NCI-H1417 treated with DMSO at 0.1 percent for 48 hours (cell line): Measurements from ENCODE around the gene ZIC4.

Source experiments
- DNase-seq: peaks from one replicate; lab custom pipeline; 2025; lab: John Stamatoyannopoulos, UW

The ZIC4 gene

GRCh38 chr3:147370349-147370748 is 36.0 kb downstream of the ZIC4 start:
- no peak for DNase-seq

- no peak for DNase-seq
Observed at GRCh38 chr3:147369661-147370123, 36.7 kb downstream of the ZIC4 start.

DNA sequence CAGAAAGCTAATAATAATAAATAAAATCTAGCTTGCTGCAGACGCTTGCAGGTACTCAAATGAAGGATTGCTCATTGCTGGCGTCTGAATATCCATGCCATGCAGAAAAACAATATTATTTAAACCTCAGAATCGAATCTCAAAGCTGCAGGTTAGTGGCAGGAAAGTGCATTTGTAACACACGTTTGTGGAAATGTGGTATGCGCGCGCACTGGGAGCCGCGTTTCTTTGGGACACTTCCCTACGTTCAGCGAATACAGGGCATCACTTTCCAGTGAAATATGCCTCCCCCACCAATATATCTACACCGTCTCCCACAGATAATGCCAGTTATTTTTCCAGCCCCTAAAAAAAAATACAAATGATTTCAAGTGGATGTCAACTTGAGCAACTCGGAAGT is 37.1 kb downstream of the ZIC4 start:
- no peak for DNase-seq

DNA sequence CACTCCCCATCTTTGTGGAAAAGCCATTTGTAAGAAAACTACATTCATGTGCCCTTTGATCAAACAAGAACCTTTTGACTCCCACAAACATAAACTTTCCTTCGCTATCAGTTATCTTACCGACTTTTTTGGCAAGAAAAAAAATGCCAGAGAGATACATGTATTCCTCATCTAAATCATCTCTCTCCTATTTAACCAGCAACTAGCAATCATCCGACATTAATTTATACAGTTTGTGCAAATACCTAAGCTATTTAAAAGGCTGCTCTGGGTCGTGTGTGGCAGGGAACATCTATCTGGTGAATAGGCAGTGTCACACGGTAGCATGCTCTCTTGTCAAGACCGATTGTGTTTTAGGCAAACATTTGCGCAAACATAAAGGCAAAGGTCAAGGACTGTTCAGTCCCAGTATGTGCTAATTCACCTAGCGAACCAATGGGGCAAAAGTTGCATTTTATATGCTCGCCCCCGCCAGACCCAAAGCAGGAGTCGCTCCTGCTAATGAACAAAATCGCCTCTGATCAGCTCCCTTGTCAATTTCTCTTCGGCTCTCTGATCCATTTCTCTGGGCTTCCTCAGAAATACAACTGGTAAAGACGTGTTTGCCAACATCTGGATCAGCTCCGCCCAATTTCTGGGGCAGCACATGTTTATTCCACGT is 37.7 kb downstream of the ZIC4 start:
- no peak for DNase-seq

DNA sequence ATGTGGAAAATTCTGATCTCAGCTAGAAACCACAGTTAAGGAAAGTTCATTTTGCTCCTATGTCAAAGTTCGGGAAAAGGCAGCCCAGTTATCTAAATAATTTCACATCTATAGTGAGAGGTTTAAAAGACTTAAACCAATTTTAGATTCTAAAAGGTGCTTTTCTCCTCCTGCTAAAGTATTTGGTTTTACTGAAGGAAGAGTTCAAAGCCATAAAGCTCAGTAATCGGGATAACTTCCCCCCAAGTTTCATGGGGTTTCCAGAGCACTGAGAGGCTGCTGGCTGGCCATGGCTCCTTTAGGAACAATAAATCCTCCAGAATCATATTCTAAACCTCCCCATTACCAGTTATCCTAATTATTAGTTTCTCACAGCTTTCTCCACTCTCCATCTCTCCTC is 38.2 kb downstream of the ZIC4 start:
- DNase-seq, result no peak

DNA sequence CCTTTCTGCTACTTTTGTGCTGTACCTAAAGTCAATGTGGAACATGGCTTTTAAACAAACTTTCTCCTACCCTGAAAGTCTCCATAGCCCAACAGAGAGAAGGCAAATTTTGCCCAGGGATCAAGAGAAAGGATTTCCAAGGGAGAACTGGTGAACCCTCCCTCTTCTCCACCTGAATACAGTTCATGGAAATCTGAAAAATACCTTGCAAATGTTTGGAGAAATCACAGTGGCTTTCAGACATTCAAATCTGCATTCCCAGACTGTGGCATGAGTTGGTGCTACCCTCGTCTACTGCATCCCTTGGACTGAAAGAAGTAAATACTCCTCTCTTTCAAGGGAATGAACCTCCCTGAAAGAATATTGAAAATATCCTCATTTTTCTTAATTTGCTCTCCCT is 38.7 kb downstream of the ZIC4 start:
- DNase-seq, result no peak

- no peak for DNase-seq
Observed at GRCh38 chr3:147365196-147366115, 40.9 kb downstream of the ZIC4 start.

GRCh38 chr3:147364771-147365170 is 41.6 kb downstream of the ZIC4 start:
- DNase-seq, result no peak

DNA sequence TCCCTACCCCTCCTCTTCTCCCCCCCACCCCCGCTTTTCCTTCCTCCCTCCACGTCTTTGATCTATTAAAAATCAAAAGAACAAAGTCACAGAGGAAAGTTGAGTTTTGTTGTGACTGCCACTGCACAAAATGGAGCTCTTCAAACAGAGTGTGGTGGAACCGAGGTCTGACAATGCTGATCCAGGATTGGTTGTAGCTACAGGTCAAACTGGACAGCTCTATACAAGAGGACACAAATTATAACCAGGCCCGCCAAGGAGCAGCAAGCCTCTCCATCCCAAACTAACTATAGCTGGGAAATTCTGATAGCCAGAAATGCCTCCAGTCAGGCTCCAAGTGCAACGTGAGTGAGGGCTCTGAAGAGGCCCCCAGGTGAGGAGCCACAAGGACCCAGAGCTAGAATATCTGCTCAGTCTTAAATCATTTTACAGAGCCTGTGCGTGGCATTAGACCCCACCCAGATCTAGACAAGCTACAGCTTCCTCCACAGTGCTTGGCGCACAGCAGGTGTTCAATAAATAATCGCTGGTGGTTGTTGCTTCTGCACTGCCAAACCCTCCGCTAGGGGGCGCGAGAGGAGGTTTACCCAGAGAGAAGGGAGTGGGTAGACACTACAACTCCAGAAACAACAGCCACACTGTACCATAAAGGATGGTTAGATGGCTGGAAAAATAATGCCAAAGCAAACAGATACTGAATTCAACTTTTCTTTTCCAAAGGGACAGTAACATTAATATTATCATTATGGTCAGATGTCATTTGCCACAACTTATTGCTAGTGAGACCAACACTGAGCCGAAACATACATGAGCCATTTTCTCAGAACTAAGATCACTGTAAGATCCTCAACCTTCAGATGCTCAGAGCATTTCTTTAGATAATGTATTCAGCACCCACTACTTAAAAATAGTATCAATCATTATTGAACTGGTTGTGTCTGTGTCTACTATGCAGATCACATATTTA is 44.6 kb downstream of the ZIC4 start:
- no peak for DNase-seq

DNA sequence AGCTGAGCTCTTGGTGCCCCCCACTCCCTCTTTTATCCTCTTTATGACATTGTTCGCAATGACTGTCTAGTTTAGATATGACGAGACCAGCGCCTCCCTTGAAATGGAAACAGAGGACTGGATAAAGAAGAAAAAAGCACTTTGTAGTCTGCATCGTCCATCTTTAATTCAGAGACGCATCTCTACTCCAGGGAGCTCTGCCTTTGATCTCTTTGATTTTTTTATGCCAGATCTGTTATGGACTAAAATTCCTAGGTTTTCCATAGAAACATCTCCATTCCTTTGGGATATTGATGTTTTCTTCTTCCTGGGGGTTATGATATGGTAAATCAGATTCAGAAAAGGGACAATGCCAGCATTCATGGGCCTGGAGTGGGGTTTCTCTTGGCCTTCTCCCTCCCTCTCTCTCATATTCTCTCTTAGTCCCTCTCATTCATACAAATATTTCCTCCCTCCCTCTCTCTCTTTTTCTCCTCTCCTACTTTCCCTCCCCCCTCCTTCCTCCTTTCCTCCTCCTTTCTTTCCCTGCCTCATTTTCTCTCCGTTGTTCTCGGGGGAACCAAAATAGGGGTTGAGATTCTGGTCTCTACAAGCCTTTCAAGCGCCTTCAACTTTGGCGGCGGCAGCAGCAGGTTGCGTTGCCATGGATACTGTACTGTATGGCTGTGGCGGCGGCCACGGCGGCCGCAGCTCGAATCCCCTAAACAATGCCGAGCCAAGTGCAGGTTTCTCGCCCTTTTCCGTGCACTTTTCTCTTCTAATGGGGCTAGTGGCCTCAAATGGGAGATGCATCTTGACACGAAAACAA is 45.5 kb downstream of the ZIC4 start:
- DNase-seq, result peak; percentile 31

DNA sequence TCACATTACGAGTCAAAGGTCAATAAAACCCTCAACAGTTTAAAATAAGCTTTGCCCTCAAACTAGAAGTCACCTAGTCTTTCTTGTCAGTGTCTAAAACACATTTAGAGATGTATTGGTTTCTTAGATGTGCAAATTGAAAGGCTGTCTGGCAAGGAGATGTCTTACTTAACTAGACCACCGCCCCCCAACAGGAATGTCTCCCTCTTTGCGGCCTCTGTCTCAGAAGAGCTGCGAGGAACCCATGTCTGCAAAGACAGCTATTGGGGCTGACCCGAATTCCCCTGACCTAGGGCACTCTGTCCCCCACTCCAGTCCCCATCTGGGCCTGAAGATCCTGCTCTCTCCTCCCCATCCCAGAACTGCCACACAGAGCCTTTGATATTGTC is 46.3 kb downstream of the ZIC4 start:
- no peak for DNase-seq

DNA sequence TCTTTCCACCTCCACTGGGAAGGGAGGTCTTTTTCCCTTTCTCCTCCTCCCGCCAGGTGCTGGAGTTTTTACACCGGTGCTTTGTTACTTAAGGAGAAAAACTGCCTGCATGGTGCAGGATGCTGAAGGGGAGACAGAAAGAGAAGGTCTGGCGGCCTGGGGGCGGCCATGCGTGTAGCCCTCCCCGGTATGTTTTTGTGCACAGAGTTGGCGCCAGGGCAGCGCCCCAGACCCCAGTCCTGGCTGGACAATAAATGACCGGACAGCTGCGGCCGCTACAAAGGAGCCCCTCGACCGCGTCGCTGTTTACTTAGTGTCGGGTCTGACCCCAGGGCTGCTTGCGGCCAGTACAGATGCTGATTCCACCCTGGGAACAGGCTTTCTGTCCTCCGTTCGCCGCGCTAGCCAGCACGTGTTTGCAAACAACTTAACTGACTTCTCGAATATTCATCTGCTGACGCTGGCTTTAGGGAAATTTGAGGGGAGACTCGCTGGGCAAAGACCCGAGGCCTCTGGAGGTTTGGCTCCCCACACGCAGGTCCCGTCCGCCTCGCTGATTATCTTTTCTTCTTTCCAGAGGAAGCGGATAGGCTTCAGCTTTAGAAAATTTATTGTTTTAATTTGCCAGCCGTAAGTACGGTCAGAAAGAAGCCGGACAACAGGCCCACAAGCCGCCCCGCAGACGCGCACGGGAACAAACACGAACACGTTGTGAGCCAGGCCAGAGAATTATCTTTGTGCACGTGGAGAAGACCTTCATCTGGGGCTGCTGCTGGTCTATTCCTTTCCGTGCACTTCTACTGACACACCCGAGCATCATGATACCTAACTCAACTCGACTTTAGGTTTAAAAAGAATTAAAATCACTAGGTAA is 46.9 kb downstream of the ZIC4 start:
- no peak for DNase-seq

- no peak for DNase-seq
Observed at GRCh38 chr3:147358144-147358992, 48.0 kb downstream of the ZIC4 start.

DNA sequence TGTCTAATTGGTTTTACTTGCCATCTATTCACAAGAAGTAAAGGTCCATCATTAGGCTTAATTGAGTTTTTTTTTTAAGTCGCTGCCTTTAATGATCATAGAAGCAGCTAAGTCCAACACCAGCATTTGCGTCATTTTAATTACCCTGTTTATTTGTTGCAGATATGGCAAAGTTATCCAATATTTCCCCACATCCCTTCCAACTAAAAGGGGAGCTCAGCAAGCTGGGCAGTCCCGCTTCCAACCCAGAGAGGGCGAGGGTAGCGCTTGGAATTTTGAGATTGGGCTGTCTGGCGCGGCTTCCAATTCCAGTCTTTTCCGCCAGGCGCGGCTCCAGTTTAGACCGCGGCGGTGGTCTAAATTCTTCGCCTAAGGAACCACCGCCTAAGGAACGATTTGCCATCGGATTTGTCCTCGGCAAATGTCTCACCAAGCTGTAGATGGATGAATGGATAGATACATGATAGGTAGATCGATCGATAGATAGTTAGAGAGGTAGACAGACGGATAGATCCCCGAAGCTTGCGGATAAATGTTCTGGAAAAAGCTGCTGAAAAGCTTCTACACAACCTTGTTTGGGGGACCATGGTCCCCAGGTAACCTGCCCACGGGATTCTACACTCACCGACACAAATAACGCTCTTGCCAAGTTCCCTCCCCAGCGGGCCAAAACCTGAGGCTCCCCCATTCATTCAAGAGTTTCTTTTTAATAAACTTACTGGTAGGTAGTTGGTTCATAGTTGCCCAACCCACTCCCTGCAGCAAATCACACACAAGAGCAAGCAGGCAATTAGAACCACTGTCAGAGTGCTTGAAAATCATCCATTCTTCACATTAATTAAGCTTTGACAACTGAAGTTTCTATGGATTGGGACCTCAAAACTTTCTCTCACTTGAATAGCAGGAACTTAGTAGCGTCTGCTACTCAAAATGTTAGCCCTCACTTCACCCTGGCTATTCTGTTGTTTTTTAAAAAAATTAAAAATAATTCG is 49.1 kb downstream of the ZIC4 start:
- DNase-seq, result no peak

DNA sequence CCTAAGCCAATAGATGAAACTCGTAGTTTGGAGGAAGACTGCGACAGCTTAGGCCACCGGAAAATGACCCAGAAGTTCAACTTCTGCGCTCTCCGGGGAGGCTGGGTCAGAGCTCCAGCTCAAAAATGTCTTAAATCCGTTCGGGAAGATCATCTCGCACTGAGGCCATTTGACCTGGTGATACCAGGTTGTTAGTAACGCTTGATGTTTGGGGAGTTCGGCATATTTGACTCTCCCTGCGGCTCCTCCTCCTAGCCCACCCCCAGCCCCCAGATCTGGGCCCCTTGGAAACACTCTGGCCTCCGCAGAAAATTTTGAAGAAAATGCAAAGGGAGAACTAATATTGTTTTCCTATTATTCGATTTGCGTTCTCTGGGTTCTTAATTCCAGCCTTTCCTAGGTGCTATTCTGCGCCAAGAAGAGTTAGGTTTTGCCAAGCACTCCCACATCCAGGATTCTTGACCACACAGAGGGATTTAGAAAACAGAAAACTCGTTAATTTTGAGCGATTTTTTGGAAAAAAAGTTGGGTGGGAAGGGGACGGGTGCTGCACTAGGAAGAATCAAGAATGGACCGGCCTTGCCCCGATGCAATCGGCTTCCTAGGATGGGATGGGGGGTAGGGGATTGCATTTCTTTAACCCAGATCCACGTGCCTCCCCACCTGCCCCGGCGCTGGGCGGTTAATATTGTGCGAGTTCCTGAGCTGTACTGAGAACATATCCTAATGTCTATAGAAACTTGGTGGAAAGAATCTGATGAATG is 50.0 kb downstream of the ZIC4 start:
- no peak for DNase-seq

DNA sequence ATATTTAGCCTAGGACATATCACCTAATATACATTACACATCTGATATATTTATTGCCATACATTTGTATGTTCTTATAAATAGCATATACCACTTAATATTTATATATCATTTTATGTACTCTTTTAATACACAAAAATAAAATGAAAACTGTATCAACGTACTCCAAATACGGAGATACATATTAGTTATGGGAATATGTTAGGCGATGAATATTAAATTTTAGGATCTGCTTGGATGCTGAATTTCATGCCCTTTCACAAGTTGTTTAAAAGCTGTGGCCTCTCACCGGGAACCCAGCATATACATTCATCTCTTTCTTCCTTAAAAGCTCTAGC is 50.6 kb downstream of the ZIC4 start:
- DNase-seq, result no peak

DNA sequence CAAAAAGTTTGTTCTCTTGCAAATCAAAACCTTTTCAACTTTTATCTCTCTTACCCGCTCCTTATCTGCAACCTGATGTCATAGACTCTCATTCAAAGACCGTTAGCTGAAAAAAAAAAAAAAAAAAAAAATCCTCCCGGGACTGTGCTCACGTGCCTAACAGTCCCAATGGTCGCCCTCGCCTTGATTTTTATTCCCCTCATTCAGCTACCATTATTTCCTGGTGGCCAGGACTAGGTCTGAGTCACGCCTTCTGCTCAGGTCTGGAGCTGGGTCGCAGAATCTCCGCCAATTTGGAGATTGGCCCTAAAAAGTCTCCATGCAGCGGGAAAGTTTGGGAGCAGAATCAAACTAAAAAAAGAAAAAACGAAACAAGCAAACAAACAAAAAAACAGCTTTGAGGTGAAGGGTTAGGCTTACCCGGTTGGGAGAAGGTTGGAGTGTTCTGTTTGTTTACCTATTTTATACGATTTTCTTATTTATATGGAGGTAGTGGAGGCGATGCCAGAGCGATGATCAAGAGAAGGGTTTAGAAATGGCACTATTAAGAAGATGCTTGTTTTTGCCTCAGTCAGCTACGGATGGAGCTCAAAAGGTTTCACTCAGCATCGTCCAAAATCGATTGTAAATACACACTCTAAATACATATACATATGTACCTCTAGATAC is 51.1 kb downstream of the ZIC4 start:
- DNase-seq, result no peak
